Tibial nerve (tissue), 4 donors: ENCODE data around the gene DNMT1. TPM values are rescaled to one million over a fixed set of nuclear protein-coding genes. Genes with fewer than 3 reads are reported as not detected.

Experiments
- DNase-seq, 2 donors: peaks; one replicate each; pipeline ENCODE4 v3.0.0-alpha.2; 2019; ENCODE audit warnings: low spot score in 2 of 2
- H3K27ac ChIP-seq, 4 donors: fragments of 200-600 bp; sonication (generic) in 3 of 4; one replicate each; pipeline ENCODE4 v1.5.1; 2017 to 2019; ENCODE audit warnings: mild to moderate bottlenecking in 1 of 4
- H3K27me3 ChIP-seq, 2 donors: fragments of 200-600 bp; sonication (generic) in 1 of 2; one replicate each; pipeline versions ENCODE4 v1.5.1 to v1.6.0; 2017 to 2019
- H3K36me3 ChIP-seq, 3 donors: fragments of 200-600 bp; sonication (generic); one replicate each; pipeline ENCODE4 v1.5.1; 2018 to 2019
- H3K4me1 ChIP-seq, 4 donors: fragments of 200-600 bp; sonication (generic) in 3 of 4; one replicate each; pipeline ENCODE4 v1.5.1; 2017 to 2019
- H3K4me3 ChIP-seq, 4 donors: fragments of 200-600 bp; sonication (generic) in 3 of 4; one replicate each; pipeline ENCODE4 v1.5.1; 2017 to 2019; ENCODE audit warnings: mild to moderate bottlenecking in 1 of 4, moderate library complexity in 1 of 4
- H3K9me3 ChIP-seq, 4 donors: fragments of 200-600 bp; sonication (generic) in 3 of 4; one replicate each; pipeline ENCODE4 v1.5.1; 2017 to 2019
- CTCF ChIP-seq, 5 experiments: fragments of 200-600 bp in 3 of 5; fragments of 450-650 bp in 2 of 5; sonication (generic) in 3 of 5; IDR thresholded peaks; one replicate each; pipeline ENCODE4 v1.5.1; 2016 to 2019; ENCODE audit warnings: antibody characterized with exemption in 5 of 5, mild to moderate bottlenecking in 3 of 5, moderate library complexity in 2 of 5
- EP300 ChIP-seq, 2 donors: sonication (generic); formaldehyde crosslinking; IDR thresholded peaks; one replicate each; pipeline ENCODE4 v1.6.1; 2017; ENCODE audit warnings: antibody characterized with exemption in 2 of 2, mild to moderate bottlenecking in 1 of 2
- POLR2A ChIP-seq, 2 donors: fragments of 450-650 bp; IDR thresholded peaks; one replicate each; pipeline ENCODE4 v1.6.1; 2017; ENCODE audit warnings: antibody characterized with exemption in 2 of 2, mild to moderate bottlenecking in 2 of 2, moderate library complexity in 2 of 2
- WGBS, 2 donors: methylation state at CpG; one replicate each; pipeline ENCODE4 v1.1.5; 2018; 5-methylcytosine and 5-hydroxymethylcytosine counted together
- total RNA-seq, 4 donors: library from RNA; depleted of rRNA; stranded (reverse); fragments of >200 nt; gene quantifications; one replicate each; pipeline ENCODE4 v1.1.0, GENCODE V29; 2016

Gene DNMT1
- total RNA-seq, 4 donors from 2014 or later = 48.2 to 72.9 (median 55.2) TPM

GRCh38 chr19:10211691-10212090, 16.9 kb upstream of the DNMT1 start:
- 93 to 94% methylated on average over 6 of the region's 6 CpGs for WGBS, 2 donors
- no peak for TF ChIP-seq POLR2A (IDR thresholded peaks at IDR 0.05)
- no peak for TF ChIP-seq CTCF (IDR thresholded peaks at IDR 0.05)
- no peak for TF ChIP-seq EP300 (IDR thresholded peaks at IDR 0.05)
- Histone ChIP-seq H3K4me3 (no peak overlapping the region), H3K36me3 (peaks cover 0 to 11% (median 0%) of the 10 kb centered on the region in 3 donors), H3K27ac (no peak overlapping the region), H3K9me3 (no peaks in the 10 kb centered on the region), H3K4me1 (no peaks in the 10 kb centered on the region), H3K27me3 (no peaks in the 10 kb centered on the region)
- no peak for DNase-seq

- no peak for DNase-seq
- H3K36me3 ChIP-seq = peaks cover 0 to 10% (median 0%) of the 10 kb centered on the region in 3 donors
- no peaks in the 10 kb centered on the region for H3K27me3 ChIP-seq
- H3K4me3 ChIP-seq = no peak overlapping the region
- 87 to 88% methylated on average over 4 of the region's 4 CpGs for WGBS, 2 donors
- no peaks in the 10 kb centered on the region for H3K9me3 ChIP-seq
- TF ChIP-seq EP300 (IDR thresholded peaks at IDR 0.05) = no peak
- H3K4me1 ChIP-seq = no peaks in the 10 kb centered on the region
- no peak overlapping the region for H3K27ac ChIP-seq
Observed at GRCh38 chr19:10211061-10211460, 16.3 kb upstream of the DNMT1 start.

GRCh38 chr19:10209315-10209714, 14.6 kb upstream of the DNMT1 start:
- H3K27me3 ChIP-seq = no peaks in the 10 kb centered on the region
- H3K36me3 ChIP-seq = peaks cover 0 to 3% (median 0%) of the 10 kb centered on the region in 3 donors

GRCh38 chr19:10207026-10207425, 12.3 kb upstream of the DNMT1 start:
- 100% methylated on average over 1 of the region's 1 CpG for WGBS, 2 donors

More at GRCh38 chr19:10209315-10209714, 14.6 kb upstream of the DNMT1 start:
- WGBS, 2 donors = 51 to 64% methylated on average over 4 of the region's 4 CpGs
- Histone ChIP-seq H3K9me3 (no peaks in the 10 kb centered on the region), H3K4me1 (no peaks in the 10 kb centered on the region), H3K4me3 (no peak overlapping the region), H3K27ac (no peak overlapping the region)
- TF ChIP-seq CTCF (IDR thresholded peaks at IDR 0.05) = no peak
- no peak for TF ChIP-seq EP300 (IDR thresholded peaks at IDR 0.05)
- no peak for TF ChIP-seq POLR2A (IDR thresholded peaks at IDR 0.05)
- no peak for DNase-seq

GRCh38 chr19:10206226-10206885, 11.6 kb upstream of the DNMT1 start:
- no peaks in the 10 kb centered on the region for H3K9me3 ChIP-seq
- 82 to 87% methylated on average over 10 of the region's 10 CpGs for WGBS, 2 donors
- no peaks in the 10 kb centered on the region for H3K27me3 ChIP-seq
- no peak overlapping the region for H3K4me3 ChIP-seq
- no peak overlapping the region for H3K27ac ChIP-seq
- H3K36me3 ChIP-seq = peaks cover 0 to 3% (median 0%) of the 10 kb centered on the region in 3 donors
- H3K4me1 ChIP-seq = no peaks in the 10 kb centered on the region
- TF ChIP-seq POLR2A (IDR thresholded peaks at IDR 0.05) (no peak), EP300 (IDR thresholded peaks at IDR 0.05) (no peak), CTCF (IDR thresholded peaks at IDR 0.05) (no peak)
- no peak for DNase-seq

More at GRCh38 chr19:10207026-10207425, 12.3 kb upstream of the DNMT1 start:
- no peaks in the 10 kb centered on the region for H3K4me1 ChIP-seq
- TF ChIP-seq CTCF (IDR thresholded peaks at IDR 0.05) = no peak
- TF ChIP-seq POLR2A (IDR thresholded peaks at IDR 0.05) = no peak
- no peak for TF ChIP-seq EP300 (IDR thresholded peaks at IDR 0.05)
- H3K9me3 ChIP-seq = no peaks in the 10 kb centered on the region
- H3K4me3 ChIP-seq = no peak overlapping the region
- no peaks in the 10 kb centered on the region for H3K27me3 ChIP-seq
- peaks cover 0 to 3% (median 0%) of the 10 kb centered on the region in 3 donors for H3K36me3 ChIP-seq
- no peak overlapping the region for H3K27ac ChIP-seq
- no peak for DNase-seq
